H9 (cell line): ENCODE measurements around the gene SCGB2B2. TPM values are rescaled to one million over a fixed set of nuclear protein-coding genes. Genes with fewer than 3 reads are reported as not detected.

ENCODE experiments used
- DNase-seq: peaks from one replicate; pipeline ENCODE4 v3.0.0-alpha.2; 2017
- H2AFZ ChIP-seq: one replicate; pipeline ENCODE4 v1.6.1; 2013; ENCODE audit warnings: mild to moderate bottlenecking, low read length, control low read depth, moderate library complexity
- H2AK5ac ChIP-seq: 2 replicates; pipeline ENCODE4 v1.6.1; 2013; ENCODE audit warnings: low read length, control low read depth, mixed read lengths; ENCODE audit not compliant: insufficient read length
- H2BK120ac ChIP-seq: one replicate; pipeline ENCODE4 v1.6.1; 2013; ENCODE audit warnings: low read depth, mild to moderate bottlenecking, low read length, control low read depth, inconsistent platforms; ENCODE audit not compliant: poor library complexity, severe bottlenecking
- H2BK12ac ChIP-seq: 2 replicates; pipeline ENCODE4 v1.6.1; 2013; ENCODE audit warnings: low read length, control low read depth, mixed read lengths, low read depth; ENCODE audit not compliant: insufficient read length
- H2BK15ac ChIP-seq: 2 replicates; pipeline ENCODE4 v1.6.1; 2013; ENCODE audit warnings: low read depth, low read length, control low read depth
- H2BK20ac ChIP-seq: one replicate; pipeline ENCODE4 v1.6.1; 2013; ENCODE audit warnings: low read depth, mild to moderate bottlenecking, low read length, control low read depth, inconsistent platforms; ENCODE audit not compliant: poor library complexity, severe bottlenecking
- H2BK5ac ChIP-seq: 2 replicates; pipeline ENCODE4 v1.6.1; 2013; ENCODE audit warnings: low read length, control low read depth, mixed read lengths; ENCODE audit not compliant: insufficient read length
- H3K14ac ChIP-seq: 2 replicates; pipeline ENCODE4 v1.6.1; 2013; ENCODE audit warnings: low read length, control low read depth; ENCODE audit not compliant: insufficient read depth
- H3K18ac ChIP-seq: 2 replicates; pipeline ENCODE4 v1.6.1; 2013; ENCODE audit warnings: low read depth, mild to moderate bottlenecking, mixed read lengths, low read length, control low read depth; ENCODE audit not compliant: insufficient read length
- H3K23ac ChIP-seq: 2 replicates; pipeline ENCODE4 v1.6.1; 2013; ENCODE audit warnings: low read length, control low read depth, mixed read lengths, low read depth; ENCODE audit not compliant: insufficient read length
- H3K23me2 ChIP-seq: 2 replicates; pipeline ENCODE4 v1.6.1; 2013; ENCODE audit warnings: low read depth, mild to moderate bottlenecking, mixed read lengths, low read length, control low read depth; ENCODE audit not compliant: insufficient read length, poor library complexity, severe bottlenecking
- H3K27ac ChIP-seq: 2 replicates; pipeline ENCODE4 v1.5.1; 2013; ENCODE audit warnings: low read length, control low read depth, mixed read lengths, low read depth; ENCODE audit not compliant: insufficient read length
- H3K27me3 ChIP-seq: 2 replicates; pipeline ENCODE4 v1.6.1; 2013; ENCODE audit warnings: low read length, control low read depth, inconsistent platforms; ENCODE audit not compliant: insufficient read depth
- H3K4ac ChIP-seq: 2 replicates; pipeline ENCODE4 v1.6.1; 2013; ENCODE audit warnings: low read depth, mild to moderate bottlenecking, control low read depth, inconsistent platforms, low read length, moderate library complexity
- H3K4me1 ChIP-seq: 2 replicates; pipeline ENCODE4 v1.6.1; 2013; ENCODE audit warnings: low read length, control low read depth, inconsistent platforms; ENCODE audit not compliant: insufficient read depth
- H3K4me2 ChIP-seq: 2 replicates; pipeline ENCODE4 v1.6.1; 2013; ENCODE audit warnings: low read length, control low read depth, mixed read lengths; ENCODE audit not compliant: insufficient read length, insufficient read depth
- H3K56ac ChIP-seq: 2 replicates; pipeline ENCODE4 v1.6.1; 2013; ENCODE audit warnings: low read depth, mild to moderate bottlenecking, mixed read lengths, low read length, control low read depth; ENCODE audit not compliant: insufficient read length
- H3K79me1 ChIP-seq: 2 replicates; pipeline ENCODE4 v1.6.1; 2013; ENCODE audit warnings: low read depth, mild to moderate bottlenecking, moderate library complexity, low read length, control low read depth, inconsistent platforms; ENCODE audit not compliant: insufficient read depth, poor library complexity, severe bottlenecking
- H3K79me2 ChIP-seq: 2 replicates; pipeline ENCODE4 v1.6.1; 2013; ENCODE audit warnings: low read length, control low read depth, inconsistent platforms; ENCODE audit not compliant: insufficient read depth
- H3K9ac ChIP-seq: 2 replicates; pipeline ENCODE4 v1.6.1; 2013; ENCODE audit warnings: low read length, control low read depth, mixed read lengths; ENCODE audit not compliant: insufficient read length; ENCODE audit errors: extremely low read depth
- H3K9me3 ChIP-seq: one replicate; pipeline ENCODE4 v1.6.1; 2013; ENCODE audit warnings: low read depth, low read length, inconsistent platforms; ENCODE audit not compliant: control insufficient read depth
- H3T11ph ChIP-seq: one replicate; pipeline ENCODE4 v1.6.1; 2013; ENCODE audit warnings: mild to moderate bottlenecking, low read length, control low read depth, inconsistent platforms
- H4K20me1 ChIP-seq: one replicate; pipeline ENCODE4 v1.6.1; 2013; ENCODE audit not compliant: control insufficient read depth, insufficient read length, insufficient read depth
- H4K5ac ChIP-seq: 2 replicates; pipeline ENCODE4 v1.6.1; 2013; ENCODE audit warnings: low read depth, mild to moderate bottlenecking, mixed read lengths, low read length, control low read depth; ENCODE audit not compliant: insufficient read length
- H4K8ac ChIP-seq: replicated peaks from 2 replicates; pipeline ENCODE4 v1.6.1; 2013; ENCODE audit warnings: low read length, control low read depth, mixed read lengths, low read depth; ENCODE audit not compliant: insufficient read length
- H4K91ac ChIP-seq: 2 replicates; pipeline ENCODE4 v1.6.1; 2013; ENCODE audit warnings: low read depth, mild to moderate bottlenecking, moderate library complexity, mixed read lengths, low read length, control low read depth; ENCODE audit not compliant: insufficient read length
- H3K27ac Mint-ChIP-seq, 3 experiments: 2 replicates in 2 of 3; 3 replicates in 1 of 3; pipeline ENCODE4 v1.8.0; 2020 to 2021; ENCODE audit warnings: mixed read lengths in 3 of 3, mild to moderate bottlenecking in 1 of 3, moderate library complexity in 1 of 3
- H3K27me3 Mint-ChIP-seq: 2 replicates; pipeline ENCODE4 v1.8.0; 2021; ENCODE audit warnings: low read depth, mild to moderate bottlenecking, moderate library complexity, mixed read lengths
- H3K36me3 Mint-ChIP-seq, 3 experiments: 2 replicates in 2 of 3; 3 replicates in 1 of 3; pipeline ENCODE4 v1.8.0; 2020 to 2021; ENCODE audit warnings: low read depth in 3 of 3, mixed read lengths in 3 of 3; ENCODE audit not compliant: insufficient read depth in 1 of 3
- H3K4me1 Mint-ChIP-seq, 2 experiments: 2 replicates each; pipeline ENCODE4 v1.8.0; 2020; ENCODE audit warnings: mixed read lengths in 2 of 2
- H3K4me3 Mint-ChIP-seq, 2 experiments: 2 replicates in 1 of 2; 3 replicates in 1 of 2; pipeline ENCODE4 v1.8.0; 2020 to 2021; ENCODE audit warnings: mild to moderate bottlenecking in 2 of 2, mixed read lengths in 2 of 2, moderate library complexity in 1 of 2
- H3K9me3 Mint-ChIP-seq, 2 experiments: 2 replicates in 1 of 2; 3 replicates in 1 of 2; pipeline ENCODE4 v1.8.0; 2020; ENCODE audit warnings: mild to moderate bottlenecking in 2 of 2, mixed read lengths in 2 of 2, moderate library complexity in 1 of 2
- WGBS: extraction: QIAGEN DNeasy Blood & Tissue Kit; methylation state at CpG from one replicate; pipeline ENCODE4 v1.1.7; 2013; ENCODE audit warnings: missing lambda C conversion rate, low lambda C conversion rate, mixed read lengths; ENCODE audit not compliant: insufficient read length; ENCODE audit errors: extremely low coverage; 5-methylcytosine and 5-hydroxymethylcytosine counted together
- total RNA-seq: library from RNA; stranded (reverse); gene quantifications from 2 replicates; pipeline ENCODE4 v1.2.1, GENCODE V29; 2021
- TF ChIP-seq, protein P1 (sequence below): fragments of 200-600 bp; sonication (generic); conservative IDR thresholded peaks from 3 replicates; pipeline ENCODE4 v1.8.0; 2021; ENCODE audit warnings: antibody characterized with exemption, mild to moderate bottlenecking

SCGB2B2 gene
- total RNA-seq, 1 experiment from 2014 or later: not detected

DNA sequence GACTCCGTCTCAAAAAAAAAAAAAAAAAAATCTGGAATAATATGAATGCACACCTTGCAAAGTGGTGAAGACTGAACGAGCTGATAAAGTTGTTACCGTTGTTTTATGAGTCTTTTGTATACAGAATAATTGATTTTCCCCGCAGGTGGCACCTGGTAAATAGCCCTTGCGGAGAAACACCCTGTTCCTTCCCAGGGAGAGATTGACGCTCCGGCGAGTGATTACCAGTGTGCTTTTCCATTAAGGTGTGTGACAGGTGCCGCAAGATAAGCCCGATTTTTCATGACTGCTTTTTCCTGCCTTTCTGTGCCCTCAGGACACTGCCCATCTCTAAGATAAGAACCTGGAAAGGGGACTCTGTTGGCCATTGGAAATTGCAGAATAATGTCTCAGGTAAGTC is 1.5 kb upstream of the SCGB2B2 start:
- H3K79me1 ChIP-seq: no peaks in the 10 kb centered on the region
- no peak overlapping the region for H3K56ac ChIP-seq
- H4K5ac ChIP-seq: no peak overlapping the region
- no peak overlapping the region for H2BK15ac ChIP-seq
- peaks cover 4% of the 10 kb centered on the region; the same call in 1 of the 2 replicates for H3K4me1 ChIP-seq
- Mint-ChIP-seq H3K4me1 (peaks cover 11 to 12% of the 10 kb centered on the region in 2 experiments), H3K36me3 (peaks cover 45 to 52% (median 46%) of the 10 kb centered on the region in 3 experiments), H3K9me3 (peaks cover 35 to 44% of the 10 kb centered on the region in 2 experiments), H3K27ac (no peak overlapping the region; a peak in 2 of 7 replicates), H3K4me3 (peak overlapping the region; percentile 88 to 92), H3K27me3 (peaks cover 21% of the 10 kb centered on the region)
- H3K18ac ChIP-seq: no peak overlapping the region
- no peak overlapping the region for H4K8ac ChIP-seq
- no peak overlapping the region for H2BK5ac ChIP-seq
- no peaks in the 10 kb centered on the region for H3K27me3 ChIP-seq
- no peak overlapping the region for H2BK12ac ChIP-seq
- H3K4ac ChIP-seq: no peak overlapping the region
- H3K27ac ChIP-seq: no peak overlapping the region
- TF ChIP-seq, protein P1, sequence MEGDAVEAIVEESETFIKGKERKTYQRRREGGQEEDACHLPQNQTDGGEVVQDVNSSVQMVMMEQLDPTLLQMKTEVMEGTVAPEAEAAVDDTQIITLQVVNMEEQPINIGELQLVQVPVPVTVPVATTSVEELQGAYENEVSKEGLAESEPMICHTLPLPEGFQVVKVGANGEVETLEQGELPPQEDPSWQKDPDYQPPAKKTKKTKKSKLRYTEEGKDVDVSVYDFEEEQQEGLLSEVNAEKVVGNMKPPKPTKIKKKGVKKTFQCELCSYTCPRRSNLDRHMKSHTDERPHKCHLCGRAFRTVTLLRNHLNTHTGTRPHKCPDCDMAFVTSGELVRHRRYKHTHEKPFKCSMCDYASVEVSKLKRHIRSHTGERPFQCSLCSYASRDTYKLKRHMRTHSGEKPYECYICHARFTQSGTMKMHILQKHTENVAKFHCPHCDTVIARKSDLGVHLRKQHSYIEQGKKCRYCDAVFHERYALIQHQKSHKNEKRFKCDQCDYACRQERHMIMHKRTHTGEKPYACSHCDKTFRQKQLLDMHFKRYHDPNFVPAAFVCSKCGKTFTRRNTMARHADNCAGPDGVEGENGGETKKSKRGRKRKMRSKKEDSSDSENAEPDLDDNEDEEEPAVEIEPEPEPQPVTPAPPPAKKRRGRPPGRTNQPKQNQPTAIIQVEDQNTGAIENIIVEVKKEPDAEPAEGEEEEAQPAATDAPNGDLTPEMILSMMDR: no peak
- H3K9ac ChIP-seq: peak overlapping the region; percentile 90
- no peaks in the 10 kb centered on the region for H3K9me3 ChIP-seq
- H3T11ph ChIP-seq: no peak overlapping the region
- H4K91ac ChIP-seq: no peak overlapping the region
- H3K79me2 ChIP-seq: no peaks in the 10 kb centered on the region
- H2BK20ac ChIP-seq: no peak overlapping the region
- no peak for DNase-seq
- H3K14ac ChIP-seq: no peak overlapping the region
- H3K23ac ChIP-seq: no peak overlapping the region
- H2AK5ac ChIP-seq: no peak overlapping the region
- WGBS: no CpG with 5 or more reads among the region's 10 CpGs
- H2BK120ac ChIP-seq: no peak overlapping the region
- H2AFZ ChIP-seq: no peak overlapping the region
- H3K4me2 ChIP-seq: peak overlapping the region; percentile 67
- peaks cover 18% of the 10 kb centered on the region for H3K23me2 ChIP-seq
- no peaks in the 10 kb centered on the region for H4K20me1 ChIP-seq
